Measurements from ENCODE around the gene ASB18. TPM values are rescaled to one million over a fixed set of nuclear protein-coding genes. Genes with fewer than 3 reads are reported as not detected.

ASB18 gene
- polyA plus RNA-seq, 1 donor from 2014 or later, result not detected

DNA sequence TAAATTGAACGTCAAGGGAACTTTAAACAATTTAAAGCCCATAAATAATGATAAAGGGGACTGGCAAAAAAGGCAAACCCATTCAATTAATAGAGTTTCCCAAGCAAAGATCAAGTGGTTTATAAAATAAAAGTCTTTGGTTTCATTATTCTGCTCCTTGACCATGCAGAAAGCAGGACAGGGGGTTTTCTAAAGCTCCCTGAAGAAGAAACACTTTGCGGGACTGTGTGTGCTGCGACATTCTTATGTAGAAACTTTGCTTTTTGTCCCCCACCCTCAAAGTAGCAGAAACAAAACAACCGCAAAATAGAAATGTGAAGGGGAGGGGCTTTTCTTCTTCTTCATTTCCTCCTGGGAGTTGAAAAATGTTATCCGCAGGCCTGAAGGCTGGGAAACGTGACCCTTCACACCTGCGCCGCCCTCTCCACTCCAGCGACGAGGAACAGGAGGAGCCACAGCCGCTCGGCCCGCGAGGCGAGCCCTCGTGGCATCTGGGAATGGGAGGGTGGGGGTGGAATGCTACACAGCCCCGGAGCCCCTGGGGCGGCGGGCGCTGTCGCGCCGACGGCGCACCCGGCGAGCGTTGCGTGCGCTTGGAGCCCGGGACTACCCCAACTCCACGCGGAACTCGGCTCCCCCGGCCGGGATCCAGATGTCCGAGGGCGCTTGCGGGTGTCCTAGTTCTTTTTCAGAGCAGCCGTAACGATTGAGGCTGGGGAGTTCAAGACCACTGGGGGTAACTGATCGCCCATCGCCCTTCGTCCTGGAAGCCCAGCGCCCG is 91.8 kb downstream of the ASB18 start:
- H3K4me3 Mint-ChIP-seq, result no peak overlapping the region
- peaks cover 1% of the 10 kb centered on the region for H3K36me3 Mint-ChIP-seq
- no peaks in the 10 kb centered on the region for H3K9me3 Mint-ChIP-seq
- no peak overlapping the region for H3K27ac Mint-ChIP-seq
- peaks cover 0 to 3% (median 3%) of the 10 kb centered on the region in 3 donors for H3K4me1 Mint-ChIP-seq
- H3K27me3 Mint-ChIP-seq, result peaks cover 48% of the 10 kb centered on the region

DNA sequence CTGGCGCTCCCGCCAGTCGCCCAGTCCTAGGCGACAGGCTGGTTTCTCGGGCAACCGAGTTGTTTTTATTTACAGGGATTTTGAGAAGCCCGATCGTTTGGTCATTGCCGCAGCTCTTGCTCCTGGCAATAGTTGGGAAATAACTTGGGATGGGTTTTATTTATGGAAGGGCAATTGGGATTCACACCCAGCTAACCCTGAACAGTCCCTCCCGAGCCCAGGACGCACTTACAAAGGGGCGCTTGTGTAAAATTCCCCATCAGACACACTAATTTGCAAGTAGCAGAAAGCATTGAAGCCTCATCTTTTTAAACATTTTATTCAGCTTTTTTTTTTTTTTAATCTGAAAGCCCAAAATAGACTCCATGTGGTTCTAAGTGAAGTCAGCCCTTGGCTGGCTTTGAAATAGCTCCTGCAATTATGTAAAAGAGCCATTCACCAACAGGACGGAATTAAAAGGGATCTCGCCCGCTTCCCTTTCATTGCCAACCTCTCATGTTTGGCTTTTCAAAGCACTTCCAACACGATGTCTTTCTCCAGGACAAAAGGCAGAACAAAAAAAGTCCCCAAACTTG is 92.4 kb downstream of the ASB18 start:
- Mint-ChIP-seq H3K36me3 (peaks cover 1% of the 10 kb centered on the region), H3K27me3 (peaks cover 50% of the 10 kb centered on the region), H3K4me3 (peak overlapping the region in 1 of 4 donors; percentile 58), H3K9me3 (no peaks in the 10 kb centered on the region), H3K27ac (peak overlapping the region in 2 of 3 donors; percentile 7 to 28), H3K4me1 (peaks cover 0 to 4% (median 3%) of the 10 kb centered on the region in 3 donors)

DNA sequence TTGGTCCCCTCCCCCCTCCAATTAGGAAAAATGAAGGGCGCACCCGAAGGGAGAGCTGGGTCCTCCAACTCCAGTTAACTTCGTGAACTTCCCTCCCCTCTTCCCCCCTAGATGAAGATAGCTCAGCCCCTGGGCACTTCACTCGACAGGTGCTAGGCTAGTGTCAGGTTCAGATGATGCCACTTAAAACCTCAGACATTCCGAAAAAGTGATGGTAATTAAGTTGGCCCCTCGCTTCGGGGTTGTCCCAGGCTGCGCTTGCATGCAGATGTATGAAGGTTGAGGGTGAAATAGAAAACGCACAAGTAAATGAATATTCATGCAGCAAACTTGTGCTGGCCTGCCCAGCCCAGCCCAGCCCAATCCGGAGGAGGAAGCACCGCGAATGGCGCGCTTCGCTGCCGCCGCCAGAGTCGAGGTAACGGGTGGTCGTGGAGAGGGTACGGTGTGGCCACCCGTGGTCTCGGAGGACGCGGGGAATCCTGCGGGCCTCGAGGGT is 93.0 kb downstream of the ASB18 start:
- H3K27ac Mint-ChIP-seq, result peak overlapping the region in 2 of 3 donors; percentile 28 to 53
- H3K4me3 Mint-ChIP-seq, result no peak overlapping the region
- no peaks in the 10 kb centered on the region for H3K9me3 Mint-ChIP-seq
- H3K36me3 Mint-ChIP-seq, result no peaks in the 10 kb centered on the region
- H3K4me1 Mint-ChIP-seq, result peaks cover 0 to 6% (median 3%) of the 10 kb centered on the region in 3 donors
- peaks cover 53% of the 10 kb centered on the region for H3K27me3 Mint-ChIP-seq

DNA sequence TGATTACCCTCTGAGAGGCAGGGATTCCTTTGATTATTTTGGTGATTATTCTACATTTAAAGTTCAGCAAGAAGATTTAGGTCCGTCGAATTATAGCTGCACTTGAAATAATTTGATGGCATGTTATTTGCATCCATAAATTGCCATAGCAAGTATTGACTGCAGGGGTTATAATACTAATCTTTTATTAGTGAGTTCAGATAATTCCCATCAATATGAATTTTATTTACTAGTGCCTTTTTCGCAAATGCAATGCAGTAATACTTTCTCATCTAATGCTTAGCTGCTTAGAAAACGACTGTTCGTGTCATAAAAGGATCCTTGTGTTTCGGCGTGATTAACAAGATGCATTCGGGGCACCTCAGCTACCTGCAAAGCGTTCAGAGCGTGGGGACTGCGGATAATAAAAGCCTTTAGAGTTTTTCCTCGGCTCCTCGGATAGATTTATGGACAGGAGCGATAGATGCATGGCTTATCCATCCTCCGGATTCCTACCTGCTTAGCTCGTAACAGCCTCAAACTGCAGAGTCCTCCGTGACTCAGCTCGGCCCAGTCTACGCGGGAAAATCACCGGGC is 93.5 kb downstream of the ASB18 start:
- H3K27me3 Mint-ChIP-seq, result peaks cover 52% of the 10 kb centered on the region
- peak overlapping the region in 1 of 3 donors; percentile 53 for H3K27ac Mint-ChIP-seq
- H3K9me3 Mint-ChIP-seq, result no peaks in the 10 kb centered on the region
- peaks cover 1 to 6% (median 3%) of the 10 kb centered on the region in 3 donors for H3K4me1 Mint-ChIP-seq
- H3K4me3 Mint-ChIP-seq, result peak overlapping the region in 2 of 4 donors; percentile 15 to 32
- H3K36me3 Mint-ChIP-seq, result no peaks in the 10 kb centered on the region

DNA sequence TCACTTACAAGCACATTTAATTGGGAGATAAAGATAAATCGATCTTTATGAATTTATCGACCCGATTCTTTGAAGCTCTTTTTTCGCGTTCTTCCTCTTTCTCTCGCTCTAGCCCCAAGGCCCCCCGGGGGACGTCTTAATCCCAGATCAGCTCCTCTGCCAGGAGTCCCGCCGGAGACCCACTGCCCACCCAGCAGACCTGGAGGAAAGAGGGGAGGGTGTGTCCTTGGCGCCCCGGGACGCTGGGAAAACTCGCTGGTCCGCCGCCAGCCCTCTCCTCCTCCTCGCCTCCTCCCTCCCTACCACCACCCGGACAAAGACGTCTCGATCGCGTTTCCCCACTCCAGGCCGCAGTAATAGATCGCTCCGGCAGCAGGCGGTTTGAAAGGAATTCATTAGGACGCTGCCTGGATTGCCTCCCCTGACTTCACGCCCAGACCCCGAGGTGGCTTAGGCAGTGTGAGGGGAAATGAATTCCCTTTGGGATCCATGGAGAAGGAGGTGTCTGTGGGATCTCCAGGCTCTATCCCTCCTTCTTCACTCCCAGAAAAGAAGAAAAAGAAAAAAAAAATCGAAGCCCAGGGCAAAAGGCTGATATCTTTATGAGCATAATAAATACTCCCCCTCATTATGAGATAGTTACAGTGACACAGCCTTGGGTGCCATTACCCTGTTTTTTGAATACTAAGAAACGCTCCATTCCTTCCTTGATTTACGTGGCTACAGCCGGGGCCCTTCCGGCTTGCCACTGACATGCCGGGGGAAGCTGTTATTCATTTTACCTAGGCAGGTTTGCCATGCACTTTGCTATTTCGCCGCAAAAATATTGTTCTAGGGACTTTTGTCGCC is 94.2 kb downstream of the ASB18 start:
- H3K4me3 Mint-ChIP-seq, result peak overlapping the region in 1 of 4 donors; percentile 32
- no peaks in the 10 kb centered on the region for H3K36me3 Mint-ChIP-seq
- peaks cover 58% of the 10 kb centered on the region for H3K27me3 Mint-ChIP-seq
- H3K4me1 Mint-ChIP-seq, result peaks cover 2 to 6% (median 3%) of the 10 kb centered on the region in 3 donors
- no peaks in the 10 kb centered on the region for H3K9me3 Mint-ChIP-seq
- peak overlapping the region in 2 of 3 donors; percentile 21 to 67 for H3K27ac Mint-ChIP-seq

DNA sequence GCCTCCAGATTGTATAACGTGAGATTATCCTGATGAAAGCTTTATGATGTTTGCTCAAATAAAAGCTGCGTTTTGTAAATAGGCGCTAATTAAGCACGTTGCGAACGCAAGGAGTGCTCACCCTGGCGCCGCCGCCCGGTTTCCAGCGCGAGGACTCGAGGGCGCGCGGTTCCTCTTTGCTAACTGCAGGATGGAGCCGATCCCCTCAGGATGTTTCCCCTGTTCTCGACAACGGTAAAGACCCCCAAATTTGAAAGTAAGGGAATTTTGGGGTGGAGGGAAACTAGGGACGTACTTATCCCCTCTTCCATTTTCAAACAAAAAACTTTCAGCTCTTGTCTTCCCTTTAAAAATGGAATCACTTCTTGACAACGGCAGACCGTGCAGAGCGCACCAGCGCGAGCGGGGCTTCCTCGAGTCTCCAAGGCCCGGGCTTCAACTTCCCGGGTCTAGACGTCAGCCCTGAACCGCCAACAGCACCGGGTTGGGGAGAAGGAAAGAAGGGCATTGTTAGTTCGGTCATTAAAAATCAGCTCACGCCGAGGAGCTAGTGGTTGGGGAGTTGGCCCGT is 95.0 kb downstream of the ASB18 start:
- Mint-ChIP-seq H3K4me3 (peak overlapping the region in 1 of 4 donors; percentile 12), H3K27me3 (peaks cover 55% of the 10 kb centered on the region), H3K27ac (peak overlapping the region in 2 of 3 donors; percentile 21 to 67), H3K9me3 (no peaks in the 10 kb centered on the region), H3K36me3 (no peaks in the 10 kb centered on the region), H3K4me1 (peaks cover 2 to 7% (median 3%) of the 10 kb centered on the region in 3 donors)

DNA sequence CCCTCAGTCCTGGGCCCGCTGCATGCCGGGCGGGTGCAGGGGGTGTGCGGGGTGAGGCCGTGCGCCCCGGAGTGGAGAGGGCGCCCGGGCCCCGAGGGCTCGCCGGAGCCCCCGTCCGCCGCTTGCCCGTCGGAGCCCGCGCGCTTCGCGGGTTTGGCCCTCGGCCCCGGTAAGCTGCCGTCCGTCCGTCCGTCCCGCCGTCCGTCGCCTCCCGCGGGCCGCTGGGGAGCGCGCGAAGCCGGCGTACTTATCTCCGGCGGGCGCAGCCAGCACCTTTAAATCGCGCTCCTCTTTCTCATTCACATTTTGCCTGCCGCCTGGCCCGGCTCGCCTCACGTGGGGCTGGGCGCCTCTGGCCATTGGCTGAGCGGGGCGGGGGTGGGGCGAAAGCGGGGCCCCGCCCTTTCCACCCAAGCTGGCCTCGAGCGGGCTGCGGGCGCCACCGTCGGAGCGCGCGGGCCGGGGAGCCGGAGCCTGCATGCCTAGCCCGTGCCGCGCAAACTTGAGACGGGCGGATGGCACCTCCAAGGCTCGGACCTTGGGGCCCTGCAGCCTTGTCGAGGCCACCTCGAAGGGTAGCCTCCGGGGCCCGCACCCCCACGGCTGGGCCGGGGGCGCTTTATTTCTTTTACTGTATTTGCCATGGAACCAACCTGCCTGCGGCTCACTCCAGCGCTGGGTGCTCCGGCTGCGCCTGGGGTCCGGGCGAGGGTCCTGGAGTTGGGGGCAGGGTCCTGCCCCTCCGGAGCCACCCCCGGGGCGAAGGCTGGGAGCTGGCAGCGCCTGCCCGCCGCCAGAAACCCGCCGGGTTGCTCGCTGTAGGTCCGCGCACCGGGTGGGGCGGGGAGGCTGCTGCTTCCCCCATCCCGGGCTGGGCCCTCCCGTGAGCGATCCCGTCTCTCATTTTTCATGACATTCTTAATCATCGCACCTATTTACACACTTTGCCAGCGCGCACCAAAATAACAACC is 95.8 kb downstream of the ASB18 start, which contains the start of gene GBX2:
TSS of gene GBX2 (minus strand) at position 277 of the 971 bp plus-strand sequence. CDS start 415 bp downstream, outside the sequence.
- Mint-ChIP-seq H3K4me1 (peaks cover 2 to 7% (median 3%) of the 10 kb centered on the region in 3 donors), H3K27ac (peak within 1 kb of the TSS in 1 of 3 donors; percentile 67), H3K4me3 (no peak within 1 kb of the TSS), H3K9me3 (no peaks in the 10 kb centered on the region), H3K27me3 (peaks cover 47% of the 10 kb centered on the region), H3K36me3 (no peaks in the 10 kb centered on the region)

DNA sequence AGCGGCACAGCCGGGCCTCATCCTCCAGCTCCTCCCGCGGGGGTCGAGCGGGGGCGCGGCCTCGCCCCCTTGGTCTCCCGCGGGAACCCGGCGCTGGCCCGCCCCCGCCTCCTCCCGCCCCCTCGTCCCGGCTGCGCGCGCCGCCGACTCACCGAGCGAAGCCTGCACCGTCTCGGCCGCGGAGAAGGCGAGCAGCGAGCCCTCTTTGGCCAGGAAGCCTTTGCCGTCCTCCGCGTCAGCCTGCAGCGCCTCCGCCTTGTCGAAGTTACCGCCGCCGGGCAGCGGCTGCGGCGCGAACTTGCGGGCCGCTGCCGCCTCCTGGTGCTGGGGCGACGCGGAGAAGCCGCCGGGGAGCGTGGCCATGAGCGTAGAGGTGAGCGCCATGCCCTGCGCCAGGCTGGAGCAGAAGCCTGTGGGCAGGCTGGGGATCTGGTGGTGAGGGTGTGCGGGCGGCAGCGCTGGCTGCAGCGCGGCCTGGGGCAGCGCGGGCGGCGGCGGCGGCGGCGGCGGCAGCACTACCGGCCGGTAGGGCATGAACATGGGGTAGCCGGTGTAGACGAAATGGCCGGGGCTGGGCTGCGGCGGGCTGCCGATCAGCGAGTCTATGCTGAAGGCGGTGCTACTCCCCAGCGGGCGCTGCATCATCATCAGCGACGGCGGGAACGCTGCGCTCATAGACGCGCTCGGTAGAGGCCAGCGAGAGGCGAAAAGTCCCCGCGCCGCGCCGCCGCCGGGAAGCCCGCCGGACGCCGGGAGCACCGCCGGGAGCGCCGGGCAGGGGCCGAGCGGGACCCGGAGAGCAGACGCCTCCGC is 96.7 kb downstream of the ASB18 start:
- Mint-ChIP-seq H3K9me3 (no peaks in the 10 kb centered on the region), H3K27ac (no peak overlapping the region), H3K4me3 (no peak overlapping the region), H3K36me3 (no peaks in the 10 kb centered on the region), H3K27me3 (peaks cover 51% of the 10 kb centered on the region), H3K4me1 (peaks cover 2 to 7% (median 3%) of the 10 kb centered on the region in 3 donors)

DNA sequence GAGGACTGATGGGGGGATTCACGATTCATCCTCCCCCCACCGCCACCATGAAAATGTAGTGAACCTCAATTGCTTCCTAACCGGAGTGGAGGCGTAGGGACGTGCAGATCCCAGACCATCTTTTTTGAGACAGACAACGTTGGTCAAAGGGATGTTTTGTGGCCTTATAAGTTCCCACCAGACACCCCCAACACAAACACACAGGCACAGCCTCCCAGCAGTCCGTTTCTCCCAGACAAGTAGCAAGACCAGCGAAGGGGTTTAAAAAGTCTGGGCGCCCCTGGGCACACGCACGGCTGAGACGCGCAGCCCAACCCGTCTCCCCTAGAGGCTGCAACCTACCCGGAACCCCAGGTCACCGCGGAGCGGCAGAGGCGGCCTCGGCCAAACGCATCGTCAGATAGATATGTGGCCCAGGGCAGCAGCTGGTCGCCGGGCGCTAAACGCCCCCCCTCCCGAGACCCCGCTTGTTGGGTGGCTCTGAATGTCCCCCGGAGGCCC is 97.4 kb downstream of the ASB18 start:
- H3K27me3 Mint-ChIP-seq, result peaks cover 49% of the 10 kb centered on the region
- H3K27ac Mint-ChIP-seq, result no peak overlapping the region
- no peaks in the 10 kb centered on the region for H3K36me3 Mint-ChIP-seq
- H3K4me1 Mint-ChIP-seq, result peaks cover under 1 to 7% (median 2%) of the 10 kb centered on the region in 3 donors
- peak overlapping the region in 1 of 4 donors; percentile 66 for H3K4me3 Mint-ChIP-seq
- H3K9me3 Mint-ChIP-seq, result no peaks in the 10 kb centered on the region

DNA sequence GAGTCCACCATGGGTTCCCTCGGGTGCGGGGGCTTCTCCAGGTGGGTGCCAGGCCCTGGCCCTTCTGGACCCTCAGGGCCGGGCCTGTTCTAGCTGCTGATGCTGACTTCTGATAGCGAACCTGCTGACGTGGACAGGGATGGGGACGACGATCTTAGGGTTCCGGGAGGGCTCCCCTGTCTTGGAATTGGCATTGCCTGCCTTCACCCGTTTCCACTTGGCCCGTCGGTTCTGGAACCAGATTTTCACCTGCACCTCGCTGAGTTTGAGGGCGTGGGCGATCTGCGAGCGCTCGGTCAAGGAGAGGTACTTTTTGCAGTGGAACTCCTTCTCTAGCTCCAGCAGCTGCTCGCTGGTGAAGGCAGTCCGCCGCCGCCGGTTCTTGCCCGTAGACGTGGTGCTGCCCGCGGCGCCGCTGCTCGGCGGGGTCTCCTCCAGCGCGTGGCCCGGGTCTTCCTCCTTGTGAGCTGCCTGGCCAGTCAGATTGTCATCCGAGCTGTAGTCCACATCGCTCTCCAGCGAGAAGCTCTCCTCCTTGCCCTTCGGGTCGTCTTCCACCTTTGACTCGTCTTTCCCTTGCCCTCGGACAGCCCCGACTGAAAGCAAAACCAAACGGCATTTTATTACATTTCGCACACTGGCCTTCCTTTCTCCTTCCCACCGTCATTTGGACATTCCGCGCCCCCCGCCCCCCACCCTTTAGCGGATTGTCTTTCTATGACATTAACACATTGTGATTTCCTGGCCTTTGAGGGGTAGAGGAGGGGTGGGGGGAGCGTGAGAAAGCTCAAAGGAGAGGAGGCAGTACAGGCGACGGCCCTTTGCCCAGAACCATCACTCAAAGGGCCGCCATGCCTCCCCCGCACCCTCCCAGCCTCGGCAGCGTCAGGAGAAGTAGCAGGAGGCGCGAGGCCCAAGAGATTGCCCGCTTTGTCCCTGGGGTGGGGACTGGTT is 98.1 kb downstream of the ASB18 start:
- no peaks in the 10 kb centered on the region for H3K9me3 Mint-ChIP-seq
- peaks cover 51% of the 10 kb centered on the region for H3K27me3 Mint-ChIP-seq
- no peak overlapping the region for H3K27ac Mint-ChIP-seq

DNA sequence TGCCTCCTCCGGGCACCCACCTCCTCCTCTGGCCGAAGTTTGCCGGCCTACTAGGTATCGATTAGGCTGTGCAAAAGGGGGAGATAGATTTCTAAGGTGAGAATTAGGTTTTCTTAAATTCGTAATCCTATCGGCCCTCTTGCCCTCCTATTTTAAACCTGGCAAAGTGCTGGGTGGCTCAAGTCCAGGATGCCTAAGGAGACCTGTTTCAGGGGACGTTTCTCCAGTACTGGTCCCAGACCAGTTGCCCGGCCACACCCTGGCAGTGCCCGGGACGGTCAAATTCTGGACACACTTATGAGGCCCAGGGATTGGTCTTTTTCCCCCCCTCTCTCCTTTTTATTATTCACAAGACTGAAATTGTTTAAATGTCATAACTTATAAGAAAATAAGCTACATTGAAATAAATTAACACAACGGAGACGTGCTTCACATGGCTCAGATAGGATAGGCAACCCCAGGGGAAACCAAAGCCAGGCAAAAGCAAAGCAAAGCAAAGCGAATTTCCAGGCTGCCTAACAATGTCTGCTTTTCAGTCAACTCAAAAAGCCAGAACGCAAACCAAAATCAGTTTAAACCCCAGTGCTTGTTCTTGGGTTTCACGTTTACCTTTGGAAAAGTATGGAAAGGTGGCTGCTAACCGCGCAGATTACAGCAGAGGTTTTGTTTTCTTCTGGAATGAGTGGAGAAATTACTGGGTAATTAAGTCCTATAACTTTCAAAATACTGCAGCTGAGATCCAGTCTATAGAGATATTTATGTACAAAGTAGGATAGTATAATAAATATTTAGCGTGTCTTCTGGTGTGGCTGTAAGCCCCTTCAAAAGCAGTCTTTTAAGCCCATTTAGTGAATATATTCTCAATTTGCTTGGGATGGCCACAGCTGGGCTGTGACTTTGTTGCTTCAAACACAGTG is 99.0 kb downstream of the ASB18 start:
- Mint-ChIP-seq H3K36me3 (no peaks in the 10 kb centered on the region), H3K4me3 (peak overlapping the region in 1 of 4 donors; percentile 84), H3K9me3 (no peaks in the 10 kb centered on the region), H3K4me1 (peaks cover 0 to 7% (median 2%) of the 10 kb centered on the region in 3 donors), H3K27me3 (peaks cover 48% of the 10 kb centered on the region), H3K27ac (no peak overlapping the region)

More for the DNA sequence above, 98.1 kb downstream of the ASB18 start:
- Mint-ChIP-seq H3K36me3 (no peaks in the 10 kb centered on the region), H3K4me1 (peaks cover 0 to 7% (median 2%) of the 10 kb centered on the region in 3 donors), H3K4me3 (peak overlapping the region in 2 of 4 donors; percentile 32 to 75)
